ENCODE results near the gene CCNDBP1. TPM values are rescaled to one million over a fixed set of nuclear protein-coding genes. Genes with fewer than 3 reads are reported as not detected.

CCNDBP1 gene
- total RNA-seq, 1 donor from 2014 or later, result 67.2 TPM

DNA sequence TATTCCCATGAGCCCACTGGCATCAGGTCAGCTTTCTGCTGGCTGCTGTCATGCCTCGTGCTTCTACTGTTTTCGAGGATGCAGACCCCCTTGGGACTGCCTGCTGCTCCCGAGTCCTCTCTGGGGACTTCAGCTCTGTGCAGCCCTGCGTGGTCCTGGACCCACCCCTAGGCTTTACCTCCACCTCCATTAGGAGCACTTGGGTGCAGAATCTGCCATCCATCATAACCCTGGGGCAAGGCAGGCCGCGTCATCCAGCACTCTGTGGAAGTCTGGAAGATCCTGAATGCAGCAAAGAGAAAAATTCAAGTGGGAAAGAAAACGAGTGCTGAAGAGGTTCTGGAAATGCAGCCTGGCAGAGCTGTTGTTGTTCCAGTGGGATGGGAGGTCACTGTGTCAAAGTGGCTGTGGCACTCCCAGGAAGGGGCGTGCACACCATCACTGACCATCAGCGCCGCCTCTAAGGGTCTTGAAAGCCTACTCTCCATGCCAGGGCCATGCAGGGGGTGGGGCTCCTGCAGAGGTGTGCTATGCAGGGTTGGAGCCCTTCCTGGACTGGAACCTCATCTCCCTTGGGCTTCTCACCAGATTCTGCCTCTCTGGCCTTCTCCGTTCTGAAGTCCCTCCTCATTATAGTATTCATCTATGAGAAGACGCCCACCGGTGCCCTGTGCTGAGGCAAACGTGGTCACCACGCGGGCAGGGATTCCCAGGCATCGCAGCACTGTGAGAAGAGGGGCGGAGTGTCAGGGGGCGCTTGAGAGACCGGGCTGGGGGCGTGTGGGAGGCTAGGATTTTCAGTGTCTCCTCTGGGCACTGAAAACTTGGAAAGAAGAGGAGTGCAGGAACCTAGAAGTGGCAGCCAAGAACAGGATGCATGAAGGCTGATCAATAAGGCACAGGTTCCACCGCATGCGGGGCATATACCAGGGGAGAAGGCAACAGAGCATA lies 23.1 kb downstream of the CCNDBP1 start:
- H3K27me3 Mint-ChIP-seq, result peaks cover 17% of the 10 kb centered on the region
- TF ChIP-seq, protein P1, sequence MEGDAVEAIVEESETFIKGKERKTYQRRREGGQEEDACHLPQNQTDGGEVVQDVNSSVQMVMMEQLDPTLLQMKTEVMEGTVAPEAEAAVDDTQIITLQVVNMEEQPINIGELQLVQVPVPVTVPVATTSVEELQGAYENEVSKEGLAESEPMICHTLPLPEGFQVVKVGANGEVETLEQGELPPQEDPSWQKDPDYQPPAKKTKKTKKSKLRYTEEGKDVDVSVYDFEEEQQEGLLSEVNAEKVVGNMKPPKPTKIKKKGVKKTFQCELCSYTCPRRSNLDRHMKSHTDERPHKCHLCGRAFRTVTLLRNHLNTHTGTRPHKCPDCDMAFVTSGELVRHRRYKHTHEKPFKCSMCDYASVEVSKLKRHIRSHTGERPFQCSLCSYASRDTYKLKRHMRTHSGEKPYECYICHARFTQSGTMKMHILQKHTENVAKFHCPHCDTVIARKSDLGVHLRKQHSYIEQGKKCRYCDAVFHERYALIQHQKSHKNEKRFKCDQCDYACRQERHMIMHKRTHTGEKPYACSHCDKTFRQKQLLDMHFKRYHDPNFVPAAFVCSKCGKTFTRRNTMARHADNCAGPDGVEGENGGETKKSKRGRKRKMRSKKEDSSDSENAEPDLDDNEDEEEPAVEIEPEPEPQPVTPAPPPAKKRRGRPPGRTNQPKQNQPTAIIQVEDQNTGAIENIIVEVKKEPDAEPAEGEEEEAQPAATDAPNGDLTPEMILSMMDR (IDR thresholded peaks at IDR 0.05), result no peak
- no peak for DNase-seq
- intact Hi-C loops (cut with micrococcal nuclease), result no loop called here
- H3K36me3 Mint-ChIP-seq (ENCODE audit: low read depth), result no peaks in the 10 kb centered on the region
- ATAC-seq (ENCODE audit: low read depth), result no peak
- no peak overlapping the region for H3K4me3 Mint-ChIP-seq
- H3K27ac Mint-ChIP-seq, result no peak overlapping the region
- ChIA-PET POLR2A (no interaction called here), CTCF (interaction anchor here (1.3 kb wide), 2 partner anchors 17 to 78 kb away, joined by 3 read pairs; no protein-coding TSS in a partner anchor)
- H3K4me1 Mint-ChIP-seq, result peaks cover 4% of the 10 kb centered on the region
- H3K9me3 Mint-ChIP-seq, result no peaks in the 10 kb centered on the region

GRCh38 chr15:43209059-43209824 lies 24.0 kb downstream of the CCNDBP1 start:
- intact Hi-C loops (cut with micrococcal nuclease), result no loop called here
- ChIA-PET CTCF (interaction anchor here (1.3 kb wide), 2 partner anchors 16 to 77 kb away, joined by 3 to 4 read pairs; no protein-coding TSS in a partner anchor), POLR2A (no interaction called here)

GRCh38 chr15:43210172-43210745 lies 25.1 kb downstream of the CCNDBP1 start:
- H3K27ac Mint-ChIP-seq, result no peak overlapping the region
- intact Hi-C loops (cut with micrococcal nuclease), result no loop called here
- H3K4me3 Mint-ChIP-seq, result no peak overlapping the region
- H3K4me1 Mint-ChIP-seq, result no peaks in the 10 kb centered on the region
- CTCF ChIA-PET, result interaction anchor here (1.3 kb wide), 1 partner anchor 15 kb away, joined by 4 read pairs; no protein-coding TSS in a partner anchor
- H3K9me3 Mint-ChIP-seq, result no peaks in the 10 kb centered on the region
- no peak for ATAC-seq (ENCODE audit: low read depth)
- H3K27me3 Mint-ChIP-seq, result peaks cover 17% of the 10 kb centered on the region
- H3K36me3 Mint-ChIP-seq (ENCODE audit: low read depth), result no peaks in the 10 kb centered on the region
- no peak for DNase-seq
- POLR2A ChIA-PET, result no interaction called here
- TF ChIP-seq, protein P1 (IDR thresholded peaks at IDR 0.05), result no peak

More at GRCh38 chr15:43209059-43209824, 24.0 kb downstream of the CCNDBP1 start:
- H3K27me3 Mint-ChIP-seq, result peaks cover 17% of the 10 kb centered on the region
- H3K4me1 Mint-ChIP-seq, result peaks cover 3% of the 10 kb centered on the region
- H3K36me3 Mint-ChIP-seq (ENCODE audit: low read depth), result no peaks in the 10 kb centered on the region
- TF ChIP-seq, protein P1 (IDR thresholded peaks at IDR 0.05), result no peak
- H3K4me3 Mint-ChIP-seq, result no peak overlapping the region
- no peaks in the 10 kb centered on the region for H3K9me3 Mint-ChIP-seq
- H3K27ac Mint-ChIP-seq, result no peak overlapping the region
- ATAC-seq (ENCODE audit: low read depth) (no peak), DNase-seq (no peak)

DNA sequence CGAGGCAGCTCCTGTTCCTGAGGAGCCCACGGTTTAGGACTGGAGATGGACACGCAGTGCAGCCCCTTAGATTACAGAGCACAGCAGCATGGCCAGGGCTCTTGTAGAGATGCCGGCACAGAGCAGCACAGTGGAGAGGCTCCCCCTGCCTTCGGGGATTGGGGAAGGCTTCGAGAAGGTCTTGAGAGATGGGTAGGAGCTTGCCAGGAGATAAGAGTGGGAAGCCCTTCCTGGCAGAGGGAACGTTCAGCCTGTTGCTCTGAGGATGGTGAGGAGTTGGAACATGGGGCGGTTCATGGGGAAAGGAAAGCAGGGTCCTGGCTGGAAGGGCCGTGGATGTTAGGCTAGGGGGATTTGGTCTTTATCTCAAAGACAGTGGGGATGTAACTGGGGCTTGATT lies 25.6 kb downstream of the CCNDBP1 start:
- POLR2A ChIA-PET, result no interaction called here
- intact Hi-C loops (cut with micrococcal nuclease), result no loop called here
- Mint-ChIP-seq H3K4me1 (no peaks in the 10 kb centered on the region), H3K27me3 (peaks cover 17% of the 10 kb centered on the region), H3K36me3 (ENCODE audit: low read depth) (no peaks in the 10 kb centered on the region), H3K4me3 (no peak overlapping the region), H3K9me3 (no peaks in the 10 kb centered on the region), H3K27ac (no peak overlapping the region)
- CTCF ChIA-PET, result interaction anchor here (0.7 kb wide), 1 partner anchor 15 kb away, joined by 3 read pairs; no protein-coding TSS in a partner anchor
- ATAC-seq (ENCODE audit: low read depth) (no peak), DNase-seq (no peak)
- TF ChIP-seq, protein P1 (IDR thresholded peaks at IDR 0.05), result no peak
